Heart left ventricle (tissue), 16 donors: ENCODE results near the gene SCYL1. TPM values are rescaled to one million over a fixed set of nuclear protein-coding genes. Genes with fewer than 3 reads are reported as not detected.

Experiments used
- ATAC-seq, 4 donors: fragments of 200-7000 bp; cut with Tn5 transposase; one replicate each; pipeline ENCODE4 v1.9.1; 2020 to 2022; ENCODE audit warnings: moderate library complexity in 4 of 4, mild to moderate bottlenecking in 3 of 4, moderate number of reproducible peaks in 1 of 4
- DNase-seq, 5 donors: peaks; one replicate each; pipeline ENCODE4 v3.0.0-alpha.2; 2020
- H3K27ac ChIP-seq, 12 donors: fragments of 200-600 bp; sonication (generic) in 4 of 12; one replicate each; pipeline versions ENCODE4 v1.5.0 to v1.8.0; 2016 to 2022; ENCODE audit warnings: mild to moderate bottlenecking in 2 of 12
- H3K27me3 ChIP-seq, 9 donors: fragments of 200-600 bp; sonication (generic) in 2 of 9; one replicate each; pipeline versions ENCODE4 v1.5.1 to v1.8.0; 2016 to 2022; ENCODE audit warnings: mild to moderate bottlenecking in 3 of 9
- H3K36me3 ChIP-seq, 9 donors: fragments of 200-600 bp; sonication (generic) in 2 of 9; one replicate each; pipeline versions ENCODE4 v1.5.0 to v1.8.0; 2018 to 2022; ENCODE audit warnings: mild to moderate bottlenecking in 2 of 9
- H3K4me1 ChIP-seq, 12 donors: fragments of 200-600 bp; sonication (generic) in 4 of 12; one replicate each; pipeline versions ENCODE4 v1.5.0 to v1.8.0; 2016 to 2022; ENCODE audit warnings: mild to moderate bottlenecking in 3 of 12
- H3K4me3 ChIP-seq, 12 donors: fragments of 200-600 bp; sonication (generic) in 4 of 12; one replicate each; pipeline versions ENCODE4 v1.5.0 to v1.8.0; 2017 to 2022; ENCODE audit warnings: mild to moderate bottlenecking in 9 of 12, moderate library complexity in 4 of 12
- H3K9me3 ChIP-seq, 12 donors: fragments of 200-600 bp; sonication (generic) in 4 of 12; one replicate each; pipeline versions ENCODE4 v1.5.0 to v1.8.0; 2016 to 2022; ENCODE audit warnings: mild to moderate bottlenecking in 1 of 12
- CTCF ChIP-seq, 12 donors: fragments of 200-600 bp; sonication (generic) in 4 of 12; IDR thresholded peaks; one replicate each; pipeline versions ENCODE4 v1.5.0 to v1.8.0; 2018 to 2022; ENCODE audit warnings: antibody characterized with exemption in 12 of 12, mild to moderate bottlenecking in 5 of 12
- POLR2A ChIP-seq, 2 donors: fragments of 450-650 bp; IDR thresholded peaks; one replicate each; pipeline ENCODE4 v1.6.1; 2017; ENCODE audit warnings: antibody characterized with exemption in 2 of 2, mild to moderate bottlenecking in 2 of 2, moderate library complexity in 2 of 2
- WGBS, 4 donors: extraction: QIAGEN DNeasy Blood & Tissue Kit in 2 of 4; methylation state at CpG; one replicate each; pipeline versions ENCODE4 v1.1.5 to v1.1.7; 2013 to 2018; 5-methylcytosine and 5-hydroxymethylcytosine counted together
- intact Hi-C, 10 donors: fragments of 100-400 bp; cut with DNase I; formaldehyde crosslinking; loops; one replicate each; pipeline versions ENCODE4 v1.11.1 to v1.14.2; 2022
- polyA plus RNA-seq, 2 donors: library from polyadenylated mRNA; stranded (reverse); fragments of 200-250 nt; gene quantifications; one replicate each; pipeline ENCODE4 v1.2.3, GENCODE V29; 2013
- total RNA-seq, 9 donors: library from RNA; depleted of rRNA in 2 of 9; stranded (reverse); fragments of >200 nt in 2 of 9; fragmentation: NEBNext Ultra II Directional in 3 of 9; extraction: Animal tissue kit (Norgen Biotek cat#: 25700) in 3 of 9; gene quantifications; one replicate each; pipeline versions ENCODE4 v1.1.0 to v1.2.4, GENCODE V29; 2016 to 2023
- donor health status: ischemic (EF 13 %, LVEDD 7.1; RV severe dilation, severe dysfunction).
- donor health status: healthy with polysubstance abuse.
- donor health status: DM: no; HTN: yes; CAD: no.
- donor health status: DM: no; HTN: no; CAD: no.
- donor health status: ischemic (EF 25% LVEDD 6.9; RV normal size, moderate dysfunction).
- donor health status: ischemic (EF 25% LVEDD 5.7; RV mildly dilated, moderate dysfunction).
- donor health status: healthy.
- donor health status: DM: yes; HTN: yes; CAD: no.
- donor health status: ischemic (EF 35%, LVEDD 5.7; RV mildly dilated, moderate dysfunction).
- donor health status: nonischemic (EF 11% LVEDD 7.7; RV severe dilation, severe dysfunction).
- donor health status: DM: yes; HTN: yes; CAD: no.
- donor health status: PGD.
- donor health status: ischemic (EF 29% LVEDD 5.4; RV normal size, mild dysfunction).
- donor health status: nonischemic (EF 23%, LVEDD 6.1; RV moderate dilation, normal function).

The SCYL1 gene
- total and polyA plus RNA-seq, 11 donors = 51.6 to 135 (median 64.2) TPM

- H3K36me3 ChIP-seq = no peaks in the 10 kb centered on the region
- 31 to 41% (median 36%) methylated on average over 12 of the region's 12 CpGs for WGBS, 4 donors
- peak overlapping the region in 7 of 12 donors; percentile 5 to 34 (median 13) for H3K4me3 ChIP-seq
- H3K9me3 ChIP-seq = no peaks in the 10 kb centered on the region
- peak; percentile 15 to 32 (median 24) for ATAC-seq
- H3K27me3 ChIP-seq = no peaks in the 10 kb centered on the region
- intact Hi-C loops = loop anchor here in 4 of 10 donors (1.0 to 2.0 kb wide), 3 partner anchors 15 to 17 kb away; no protein-coding TSS in a partner anchor
- DNase-seq = peak in 4 of 5 donors; percentile 78 to 92 (median 83)
- TF ChIP-seq POLR2A (IDR thresholded peaks at IDR 0.05) = peak in 1 of 2 donors; percentile 93
- TF ChIP-seq CTCF (IDR thresholded peaks at IDR 0.05) = no peak
- H3K27ac ChIP-seq = peak overlapping the region; percentile 90 to 100 (median 99)
- H3K4me1 ChIP-seq = peaks cover 48 to 91% (median 85%) of the 10 kb centered on the region in 12 donors
Observed at GRCh38 chr11:65493367-65494176, 31.3 kb upstream of the SCYL1 start.

- WGBS, 4 donors = 19 to 27% (median 21%) methylated on average over 15 of the region's 15 CpGs
- H3K4me1 ChIP-seq = peaks cover 23 to 61% (median 55%) of the 10 kb centered on the region in 12 donors
- H3K27me3 ChIP-seq = no peaks in the 10 kb centered on the region
- intact Hi-C loops = loop anchor here in 7 of 10 donors (1.0 to 5.0 kb wide), 4 partner anchors 19 to 74 kb away; partner anchors contain the start of gene NEAT1 (in 6 of the 7)
- TF ChIP-seq POLR2A (IDR thresholded peaks at IDR 0.05) (no peak), CTCF (IDR thresholded peaks at IDR 0.05) (no peak)
- no peaks in the 10 kb centered on the region for H3K9me3 ChIP-seq
- H3K27ac ChIP-seq = peak overlapping the region; percentile 90 to 100 (median 99)
- H3K36me3 ChIP-seq = peaks cover 0 to 14% (median 4%) of the 10 kb centered on the region in 9 donors
- peak in 2 of 5 donors; percentile 32 to 45 for DNase-seq
- H3K4me3 ChIP-seq = peak overlapping the region in 11 of 12 donors; percentile 20 to 90 (median 70)
- no peak for ATAC-seq
Observed at GRCh38 chr11:65496304-65497140, 28.4 kb upstream of the SCYL1 start.

GRCh38 chr11:65497141-65498041 lies 27.5 kb upstream of the SCYL1 start:
- Histone ChIP-seq H3K27ac (peak overlapping the region; percentile 90 to 100 (median 99)), H3K4me3 (peak overlapping the region; percentile 52 to 90 (median 81)), H3K27me3 (no peaks in the 10 kb centered on the region), H3K4me1 (peaks cover 19 to 52% (median 47%) of the 10 kb centered on the region in 12 donors), H3K9me3 (no peaks in the 10 kb centered on the region), H3K36me3 (peaks cover 4 to 23% (median 13%) of the 10 kb centered on the region in 9 donors)
- intact Hi-C loops = loop anchor here in 9 of 10 donors (1.0 to 5.0 kb wide), 6 partner anchors 19 to 75 kb away; partner anchors contain the start of gene NEAT1 (in 7 of the 9)
- DNase-seq (peak; percentile 99 to 100 (median 99)), ATAC-seq (peak; percentile 77 to 93 (median 82))
- WGBS, 4 donors = 0 to 1% (median 0%) methylated on average over 22 to 61 of the region's 61 CpGs
- peak; percentile 48 to 90 for TF ChIP-seq POLR2A (IDR thresholded peaks at IDR 0.05)
- peak in 1 of 12 donors; percentile 8 for TF ChIP-seq CTCF (IDR thresholded peaks at IDR 0.05)
